WERI-Rb-1 (cell line): ENCODE data around the gene ZMYND8.
"Not testable (repeated sequence)": the region's sequence is repeated elsewhere in the genome, so short reads cannot be mapped to it uniquely, and the experiment has no call there.

ENCODE experiments used
- DNase-seq: peaks from one replicate; pipeline ENCODE4 v3.0.0-alpha.2; 2020
- H3K27ac ChIP-seq: fragments of 250-450 bp; sonication (Bioruptor Pico); 2 replicates; pipeline ENCODE4 v1.5.1; 2020; ENCODE audit warnings: mild to moderate bottlenecking, moderate library complexity
- H3K27me3 ChIP-seq: fragments of 250-450 bp; sonication (Bioruptor Pico); 2 replicates; pipeline ENCODE4 v1.5.1; 2021; ENCODE audit warnings: mild to moderate bottlenecking, low read depth, moderate library complexity; ENCODE audit not compliant: insufficient read depth, severe bottlenecking
- H3K36me3 ChIP-seq: fragments of 250-450 bp; sonication (Bioruptor Pico); 2 replicates; pipeline ENCODE4 v1.5.1; 2020; ENCODE audit warnings: mild to moderate bottlenecking, moderate library complexity
- H3K4me3 ChIP-seq: 2 replicates; pipeline ENCODE4 v1.5.1; 2011; ENCODE audit warnings: low read depth, mild to moderate bottlenecking, control low read depth, low read length
- H3K9me3 ChIP-seq: fragments of 250-450 bp; sonication (Bioruptor Pico); 2 replicates; pipeline ENCODE4 v1.5.1; 2021; ENCODE audit warnings: mild to moderate bottlenecking, moderate library complexity; ENCODE audit not compliant: severe bottlenecking
- CTCF ChIP-seq: IDR thresholded peaks from 2 replicates; pipeline ENCODE4 v1.5.1; 2011; ENCODE audit warnings: low read depth, mild to moderate bottlenecking, control low read depth, inconsistent platforms, low read length

Gene ZMYND8

GRCh38 chr20:47392721-47393073, 36.2 kb upstream of the ZMYND8 start:
- Histone ChIP-seq H3K27ac (no peak overlapping the region), H3K36me3 (no peaks in the 10 kb centered on the region), H3K9me3 (no peaks in the 10 kb centered on the region), H3K27me3 (no peaks in the 10 kb centered on the region), H3K4me3 (no peak overlapping the region)
- no peak for TF ChIP-seq CTCF
- no peak for DNase-seq

GRCh38 chr20:47392015-47392720, 35.7 kb upstream of the ZMYND8 start:
- Histone ChIP-seq H3K36me3 (no peaks in the 10 kb centered on the region), H3K27ac (no peak overlapping the region), H3K27me3 (no peaks in the 10 kb centered on the region), H3K9me3 (no peaks in the 10 kb centered on the region), H3K4me3 (no peak overlapping the region)
- no peak for DNase-seq
- TF ChIP-seq CTCF = no peak

GRCh38 chr20:47391276-47392010, 34.9 kb upstream of the ZMYND8 start:
- no peak for TF ChIP-seq CTCF
- H3K9me3 ChIP-seq = no peaks in the 10 kb centered on the region
- DNase-seq = no peak
- no peak overlapping the region for H3K4me3 ChIP-seq
- H3K27ac ChIP-seq = no peak overlapping the region
- no peaks in the 10 kb centered on the region for H3K36me3 ChIP-seq
- no peaks in the 10 kb centered on the region for H3K27me3 ChIP-seq

- Histone ChIP-seq H3K27me3 (no peaks in the 10 kb centered on the region), H3K27ac (no peak overlapping the region), H3K9me3 (no peaks in the 10 kb centered on the region), H3K4me3 (no peak overlapping the region), H3K36me3 (no peaks in the 10 kb centered on the region)
- DNase-seq = no peak
- TF ChIP-seq CTCF = no peak
These were observed 33.4 kb upstream of the ZMYND8 start for GRCh38 chr20:47389867-47390347.

- not testable (repeated sequence) for H3K27ac ChIP-seq, H3K4me3 ChIP-seq, H3K27me3 ChIP-seq, H3K9me3 ChIP-seq, DNase-seq, H3K36me3 ChIP-seq
These were observed 29.5 kb upstream of the ZMYND8 start for GRCh38 chr20:47385968-47386367.

GRCh38 chr20:47382746-47383415, 26.4 kb upstream of the ZMYND8 start:
- no peak for TF ChIP-seq CTCF
- no peak for DNase-seq
- no peak overlapping the region for H3K4me3 ChIP-seq
- no peaks in the 10 kb centered on the region for H3K9me3 ChIP-seq
- H3K27me3 ChIP-seq = no peaks in the 10 kb centered on the region
- H3K27ac ChIP-seq = no peak overlapping the region
- H3K36me3 ChIP-seq = no peaks in the 10 kb centered on the region
